HG03139 (cell line): ENCODE measurements around the gene GTPBP3.

Experiments
- ATAC-seq: cut with Tn5 transposase; IDR thresholded peaks from one replicate; pipeline ENCODE4 v1.9.1; 2021; ENCODE audit not compliant: unreplicated experiment

The GTPBP3 gene

DNA sequence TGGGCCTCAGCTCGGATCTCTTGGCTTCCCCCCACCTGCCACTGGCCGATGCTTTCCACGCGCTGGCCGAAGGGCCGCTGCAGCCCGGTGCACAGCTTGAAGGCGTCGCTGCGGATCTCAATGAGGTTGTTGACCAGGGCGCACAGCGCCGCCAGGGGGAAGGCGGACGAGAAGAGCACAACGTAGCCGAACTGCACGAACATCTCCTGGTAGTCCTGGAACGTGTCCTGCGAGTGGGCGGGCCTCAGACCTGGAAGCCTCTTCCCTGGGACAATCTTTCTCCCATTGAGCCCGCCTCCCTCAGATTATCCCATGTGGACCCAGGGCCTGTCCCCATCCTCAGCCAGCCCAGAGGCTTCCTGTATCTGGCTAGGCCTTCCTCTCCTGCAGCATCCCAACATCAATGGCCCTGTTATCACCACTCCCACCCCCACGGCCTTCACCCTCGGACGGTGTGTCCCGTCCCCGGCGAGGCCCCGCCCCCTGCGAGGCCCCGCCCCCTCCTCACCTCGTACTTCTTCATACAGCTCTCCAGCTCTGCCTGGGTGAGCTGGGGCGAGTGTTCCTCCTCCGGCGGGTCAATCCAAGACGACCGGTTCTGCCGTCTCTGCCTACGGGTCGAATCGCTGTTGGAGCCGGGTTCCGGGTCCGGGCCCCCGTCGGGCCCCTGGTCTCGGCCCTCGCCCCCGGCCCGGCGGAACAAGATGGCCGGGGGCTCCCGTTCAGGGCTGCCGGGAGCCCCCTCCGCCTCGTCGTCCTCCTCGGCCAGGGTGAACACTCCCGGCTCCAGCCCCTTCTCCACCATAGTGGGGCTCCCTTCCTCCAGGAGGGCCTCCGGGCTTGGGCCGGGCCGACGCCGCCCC, 9.5 kb upstream of the GTPBP3 start:
- ATAC-seq = no peak

DNA sequence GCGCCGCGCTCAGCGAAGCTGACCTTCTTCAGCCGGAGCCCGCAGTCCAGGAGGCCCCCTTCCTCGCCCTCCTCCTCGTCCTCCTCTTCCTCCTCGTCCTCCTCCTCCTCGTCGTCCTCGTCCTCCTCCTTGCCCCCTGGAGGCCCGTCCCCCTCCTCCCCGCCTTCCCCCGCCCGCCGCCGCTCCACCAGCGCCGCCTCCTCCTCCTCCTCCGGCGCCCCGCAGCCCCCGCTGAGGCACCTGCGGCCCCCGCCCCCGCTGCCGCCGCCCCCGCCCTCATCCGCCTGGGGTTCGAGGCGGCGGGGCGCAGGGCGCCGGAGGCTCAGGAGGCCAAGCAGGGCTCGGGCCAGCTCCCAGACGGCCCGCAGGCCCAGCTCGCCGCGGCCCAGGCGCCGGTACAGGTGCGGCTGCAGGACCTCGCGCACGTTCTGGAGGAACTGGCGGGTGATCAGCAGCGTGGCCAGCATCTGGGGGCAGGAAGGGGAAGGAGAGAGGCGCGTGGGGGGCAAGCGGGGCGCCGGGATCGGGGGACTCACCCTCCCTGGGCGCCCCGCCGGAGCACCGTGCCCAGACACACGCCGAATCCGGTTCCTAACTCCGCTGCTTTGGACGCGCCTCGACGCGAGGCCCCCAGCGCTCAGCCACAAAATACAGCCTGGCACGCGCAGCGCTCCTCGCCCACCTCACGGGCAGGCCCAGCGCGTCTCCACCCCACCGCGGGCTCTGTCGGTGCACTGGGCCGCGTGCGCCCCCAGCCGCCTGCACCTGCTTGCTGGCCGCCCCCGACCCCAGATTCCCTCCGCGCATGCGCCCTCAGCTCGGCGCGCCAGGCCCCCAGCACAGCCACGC, 8.6 kb upstream of the GTPBP3 start:
- ATAC-seq = no peak

DNA sequence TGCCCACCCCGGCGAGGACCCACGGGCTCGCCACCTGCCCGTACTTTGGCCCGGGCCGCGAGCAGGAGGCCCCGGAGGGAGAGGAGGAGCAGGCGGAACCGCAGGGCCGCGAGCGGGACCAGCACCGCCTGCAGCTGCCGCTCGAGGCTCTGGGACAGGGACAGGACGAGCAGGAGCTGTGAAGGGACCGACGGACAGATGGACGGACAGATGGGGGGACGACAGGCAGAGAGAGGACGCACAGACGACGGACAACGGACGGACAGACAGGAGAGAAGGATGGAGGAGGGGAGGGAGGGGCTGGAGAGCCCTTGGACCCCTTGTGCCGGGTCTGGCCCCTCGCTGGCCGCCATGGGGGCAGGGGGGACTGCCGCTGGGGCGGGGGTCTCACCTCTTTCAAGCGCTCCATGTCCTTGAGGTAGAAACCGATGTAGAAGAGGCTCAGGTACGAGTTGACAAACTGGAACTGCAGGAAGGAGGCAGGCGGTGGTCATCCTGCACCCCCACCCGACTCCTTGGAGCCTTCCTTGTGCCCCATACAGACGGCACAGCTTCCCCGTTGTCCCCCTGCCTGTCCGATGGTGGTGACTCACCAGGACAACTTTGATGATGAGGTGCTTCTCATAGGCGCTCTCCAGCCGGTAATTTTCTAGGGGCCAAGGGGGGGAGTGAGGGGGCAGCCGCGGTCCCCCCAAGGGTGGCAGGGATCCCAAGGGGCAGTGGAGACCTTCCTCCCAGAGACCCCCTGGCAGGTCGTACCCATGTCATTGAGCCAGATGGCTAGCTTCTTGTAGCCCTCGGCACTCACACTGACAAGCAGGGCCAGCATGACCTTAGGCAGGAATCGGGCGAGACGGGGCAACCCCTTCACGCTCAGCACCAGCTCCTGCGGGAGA, 7.7 kb upstream of the GTPBP3 start:
- ATAC-seq = no peak

DNA sequence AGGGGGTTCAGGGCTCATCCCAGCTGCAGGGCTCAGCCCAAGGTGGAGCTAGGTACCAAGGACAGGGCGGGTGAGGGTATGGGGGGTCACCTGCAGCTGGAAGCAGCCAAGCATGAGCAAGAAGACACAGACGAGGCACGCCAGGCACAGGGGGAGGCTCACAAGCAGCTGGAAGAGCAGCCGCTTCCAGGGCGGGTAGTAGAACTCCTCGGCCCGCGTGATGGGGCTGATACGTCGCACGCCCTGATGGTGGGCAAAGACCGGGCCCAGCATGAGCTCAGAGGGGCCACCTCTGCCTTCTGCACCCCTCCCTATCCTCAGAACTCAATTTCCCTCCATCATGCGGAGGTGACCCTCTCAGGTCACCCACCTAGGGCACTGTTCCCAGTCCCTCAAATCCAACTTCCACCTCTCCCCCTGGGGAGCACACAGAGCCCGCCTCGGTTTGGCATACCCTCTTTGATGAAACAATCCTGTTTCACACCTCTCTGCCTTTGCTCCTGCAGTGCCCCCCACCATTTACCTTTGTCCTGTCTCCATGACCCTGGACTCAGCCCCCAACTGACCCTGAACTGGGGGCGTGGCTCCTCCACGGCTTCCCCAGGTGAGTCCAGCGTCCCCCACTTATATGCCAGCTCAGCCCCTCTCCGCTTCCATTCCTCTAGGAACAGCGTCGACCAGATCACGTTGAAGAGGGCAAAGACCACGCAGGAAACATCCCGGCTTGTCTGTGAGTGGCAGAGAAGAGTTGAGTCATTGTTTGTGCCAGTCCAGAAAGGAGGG, 6.9 kb upstream of the GTPBP3 start:
- no peak for ATAC-seq

DNA sequence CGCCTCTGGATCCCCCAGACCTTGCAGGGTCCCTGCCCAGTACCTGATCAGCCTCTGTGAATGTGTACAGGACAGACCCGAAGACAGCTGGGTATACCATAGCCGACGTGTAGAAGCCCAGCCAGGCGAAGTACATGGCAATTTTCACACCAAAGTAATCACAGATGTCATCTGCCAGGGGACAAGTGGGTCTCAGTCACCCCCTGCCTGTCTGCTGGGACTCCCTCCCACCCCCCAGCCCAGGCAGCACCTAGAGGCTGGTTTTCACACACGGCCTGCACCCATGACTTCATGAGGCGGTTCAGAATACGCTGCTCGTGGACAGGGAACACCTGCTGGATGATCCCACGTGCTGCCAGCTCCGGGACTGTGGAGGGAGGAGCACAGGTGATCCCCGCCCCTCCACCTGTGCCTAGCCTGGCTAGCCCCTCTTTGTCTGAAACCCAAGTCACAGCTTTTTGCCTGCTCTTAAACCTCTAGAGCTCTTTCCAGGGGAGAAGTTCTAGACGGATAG, 6.3 kb upstream of the GTPBP3 start:
- ATAC-seq = no peak

DNA sequence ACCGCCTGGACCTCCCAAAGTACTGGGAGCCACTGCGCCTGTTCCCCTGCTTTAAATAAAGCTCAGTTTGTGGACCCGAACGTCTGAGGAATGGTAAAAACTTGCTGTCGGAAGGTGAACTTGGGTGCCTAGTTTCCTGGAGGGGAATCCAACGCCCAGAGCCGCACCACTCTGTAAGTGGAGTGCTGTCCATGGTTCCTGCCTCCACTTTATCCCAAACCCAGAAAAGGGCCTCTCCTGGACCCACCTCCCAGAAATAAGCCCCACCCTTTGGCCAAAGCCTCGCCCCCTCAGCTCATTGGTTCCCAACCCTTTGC, 5.0 kb upstream of the GTPBP3 start:
- ATAC-seq = no peak

DNA sequence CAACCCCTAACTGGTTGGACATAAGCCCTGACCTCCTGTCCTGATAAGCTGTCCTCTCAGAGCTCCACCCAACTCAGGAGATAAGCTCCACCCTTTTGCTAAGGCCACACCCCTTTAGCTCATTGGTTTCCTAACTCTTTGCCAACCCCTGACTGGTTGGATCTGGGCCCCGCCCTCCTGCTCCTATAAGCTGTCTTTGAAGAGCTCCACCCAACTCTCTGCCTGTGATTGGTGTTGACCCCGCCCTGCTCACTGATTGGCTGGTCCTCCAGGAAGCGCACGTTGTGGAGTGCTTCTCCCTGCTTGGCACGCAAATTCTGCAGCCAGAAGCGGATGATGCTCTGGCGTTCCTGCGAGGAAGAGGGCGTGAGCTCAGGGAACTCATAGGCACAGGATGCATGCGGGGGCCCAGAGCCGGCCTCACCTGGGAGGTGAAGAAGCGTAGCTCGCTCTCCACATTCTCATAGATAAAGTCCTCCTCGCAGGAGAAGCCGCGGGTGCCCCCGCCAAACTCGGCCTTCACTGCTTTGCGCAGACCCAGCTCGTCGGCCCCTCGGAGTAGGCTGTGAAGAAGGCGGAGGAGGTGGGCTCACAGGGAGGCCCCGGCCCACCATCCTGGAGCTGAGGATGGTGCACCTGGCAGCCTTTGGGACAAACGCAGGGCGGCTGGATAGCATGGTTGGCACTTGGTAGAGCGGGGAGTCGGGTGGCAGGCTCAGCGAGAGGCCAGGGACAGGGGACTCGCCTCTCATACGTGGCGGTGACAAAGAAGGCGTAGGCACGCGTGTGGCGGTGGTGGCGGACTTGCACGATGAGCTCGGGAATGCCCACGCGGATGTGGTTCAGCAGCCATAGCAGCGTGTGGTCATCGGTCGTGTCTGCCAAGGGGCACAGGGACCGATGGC, 4.4 kb upstream of the GTPBP3 start:
- ATAC-seq = no peak

DNA sequence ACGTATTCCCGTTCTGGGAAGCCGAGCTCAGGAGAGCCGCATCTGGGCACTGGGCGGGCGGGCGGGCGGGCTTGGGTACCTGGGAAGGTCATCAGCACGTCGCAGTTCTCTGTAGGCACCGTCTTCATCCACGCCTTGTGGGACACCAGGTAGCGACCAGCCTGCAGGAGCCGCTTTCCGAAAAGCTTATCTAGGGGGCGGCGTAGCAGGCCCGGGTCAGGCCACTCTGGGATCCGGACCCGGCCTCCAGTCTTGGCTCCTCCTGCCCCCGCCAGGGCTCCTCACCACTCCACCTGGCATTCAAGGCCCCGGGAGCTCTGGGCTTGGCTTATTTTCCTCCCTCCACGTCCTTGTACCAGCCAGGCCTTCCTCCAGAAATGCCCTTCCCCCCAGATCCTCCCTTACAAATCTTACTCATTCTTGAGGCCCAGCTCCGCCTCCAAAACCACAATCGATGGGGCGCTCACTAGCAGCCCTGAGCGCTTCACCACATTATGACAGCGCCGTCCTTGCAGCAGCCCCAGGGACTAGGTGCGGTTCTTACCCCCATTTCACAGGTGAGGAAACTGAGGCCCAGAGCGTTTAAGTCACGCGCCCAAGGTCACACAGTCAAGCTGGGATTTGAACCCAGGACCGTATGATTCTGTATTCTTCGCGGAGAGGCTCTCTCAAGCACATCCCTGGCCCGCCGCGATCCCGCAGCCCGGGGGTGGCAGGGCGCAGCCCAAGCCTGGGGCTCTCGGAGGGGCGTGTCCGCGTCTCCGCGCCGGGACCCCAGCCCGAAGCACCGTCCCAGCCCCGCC, 3.5 kb upstream of the GTPBP3 start:
- no peak for ATAC-seq

DNA sequence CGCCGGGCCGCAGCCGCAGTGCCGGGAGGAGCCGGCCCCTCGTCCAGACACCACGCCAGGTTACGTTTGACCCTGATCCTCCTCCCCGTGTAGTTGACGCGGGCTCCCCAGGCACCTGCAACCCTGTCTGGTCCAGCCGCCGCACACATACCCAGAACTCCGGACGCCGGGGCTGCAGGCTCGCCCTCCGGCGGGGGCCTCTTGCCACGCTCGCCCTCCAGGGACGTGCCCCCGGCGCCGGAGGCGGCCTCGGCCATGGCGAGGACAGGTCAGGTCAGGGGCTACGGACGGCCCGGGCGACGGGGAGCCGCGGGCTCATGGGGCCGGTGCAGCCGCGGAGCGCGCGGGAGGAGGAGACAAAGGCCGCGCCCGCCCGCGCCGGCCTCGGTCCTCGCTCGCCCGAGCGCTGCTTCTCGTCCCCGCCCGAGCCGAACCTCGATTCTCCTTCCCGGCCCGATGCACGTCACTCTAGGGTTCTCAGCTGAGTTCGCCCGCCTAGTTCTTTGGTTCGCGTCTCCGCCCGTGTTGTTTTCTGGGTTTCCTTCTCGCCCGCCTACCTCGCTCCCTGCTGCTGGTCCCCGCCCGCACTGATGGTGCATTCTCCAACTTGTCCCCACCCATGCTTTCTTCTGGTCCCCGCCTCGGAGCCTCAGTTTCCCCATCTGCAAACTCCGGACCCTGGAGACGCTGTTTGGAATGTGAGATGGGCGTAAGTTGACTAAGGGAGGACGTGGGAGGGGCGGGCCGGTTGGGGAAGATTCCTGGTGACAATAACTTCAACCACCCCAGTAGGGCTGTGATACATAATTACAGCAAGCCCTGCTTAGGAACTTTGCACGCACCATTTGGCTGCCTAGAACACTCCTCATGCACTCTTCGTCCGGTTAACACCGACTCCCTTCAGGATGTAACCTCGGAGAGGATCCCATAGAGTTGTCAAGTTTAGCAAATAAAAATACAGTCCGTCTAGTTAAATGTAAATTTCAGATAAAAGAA, 2.6 kb upstream of the GTPBP3 start, which contains the start of gene ANO8:
Gene ANO8, minus strand, starts transcription at position 442 of the 996 bp plus-strand sequence. Its CDS starts 185 bp downstream, at position 257.
- no peak for ATAC-seq

DNA sequence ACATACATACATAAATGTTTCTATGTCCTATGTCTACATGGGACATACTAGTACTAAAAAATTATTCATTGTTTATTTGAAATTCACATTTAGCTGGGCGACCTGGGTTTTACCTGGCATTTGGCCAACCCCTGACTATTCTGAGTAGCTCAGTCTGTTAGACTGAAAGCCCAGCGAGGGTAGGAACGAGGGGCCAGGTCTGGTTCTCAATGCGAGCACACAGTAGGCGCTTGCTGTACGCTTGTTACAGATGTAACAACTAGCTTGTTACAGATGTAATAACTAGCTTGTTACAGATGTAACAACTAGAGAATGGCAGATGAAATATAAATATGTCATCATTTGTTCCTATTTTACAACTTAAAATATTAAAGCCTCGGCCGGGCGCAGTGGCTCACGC, 1.8 kb upstream of the GTPBP3 start:
- ATAC-seq = no peak

DNA sequence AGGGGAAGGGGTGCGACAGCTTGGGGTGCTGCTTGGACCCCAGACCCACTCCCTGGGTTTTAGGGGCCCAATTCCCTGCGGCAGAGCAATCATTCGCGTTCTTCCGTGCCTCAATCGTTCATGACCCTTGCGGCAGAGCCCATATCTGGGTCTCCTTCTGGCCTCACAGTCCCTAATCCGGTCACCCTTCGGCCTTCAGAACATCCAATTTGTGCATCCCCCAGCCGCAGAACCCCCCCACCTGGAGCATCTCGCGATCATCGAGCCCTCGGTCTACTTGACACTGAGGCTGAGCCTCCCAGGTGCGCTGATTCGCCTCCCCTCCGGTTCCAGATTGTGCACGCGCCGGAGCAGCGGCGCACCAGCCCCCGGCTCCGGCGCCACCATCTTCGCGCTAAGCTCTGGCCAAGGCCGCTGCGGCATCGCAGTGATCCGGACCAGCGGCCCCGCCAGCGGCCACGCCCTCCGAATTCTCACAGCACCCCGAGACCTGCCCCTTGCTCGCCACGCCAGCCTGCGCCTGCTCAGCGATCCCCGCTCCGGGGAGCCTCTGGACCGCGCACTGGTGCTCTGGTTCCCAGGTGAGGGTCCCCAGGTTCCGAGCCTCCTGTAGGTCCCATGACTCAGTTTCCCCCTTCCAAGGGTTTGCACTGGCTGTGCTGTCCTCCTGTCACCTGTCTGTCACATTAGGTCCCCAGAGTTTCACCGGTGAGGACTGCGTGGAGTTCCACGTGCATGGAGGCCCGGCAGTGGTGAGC, 501 bp downstream of the GTPBP3 start:
- no peak for ATAC-seq

DNA sequence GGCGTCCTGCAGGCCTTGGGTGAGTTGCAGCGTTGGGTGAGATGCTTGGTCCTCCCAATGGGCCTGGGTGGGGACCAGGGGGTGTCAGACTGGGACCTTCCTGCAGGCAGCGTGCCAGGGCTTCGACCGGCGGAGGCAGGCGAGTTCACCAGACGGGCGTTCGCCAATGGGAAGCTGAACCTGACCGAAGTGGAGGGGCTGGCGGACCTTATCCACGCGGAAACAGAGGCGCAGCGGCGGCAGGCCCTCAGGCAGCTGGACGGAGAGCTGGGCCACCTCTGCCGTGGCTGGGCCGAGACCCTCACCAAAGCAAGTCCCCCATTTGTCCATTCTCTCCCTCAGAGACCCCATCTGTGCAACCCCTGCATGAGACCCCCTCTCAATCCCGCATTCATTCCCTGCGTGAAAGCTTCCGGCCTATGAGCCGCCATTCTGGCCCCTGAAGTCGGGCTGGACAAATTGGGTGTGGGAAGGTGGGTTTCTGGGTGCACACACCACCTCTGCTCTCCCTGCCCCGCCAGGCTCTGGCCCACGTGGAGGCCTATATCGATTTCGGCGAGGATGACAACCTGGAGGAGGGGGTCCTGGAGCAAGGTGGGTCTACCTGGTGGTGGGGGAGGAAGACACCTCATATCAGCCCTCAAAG, 1.2 kb downstream of the GTPBP3 start:
- no peak for ATAC-seq

DNA sequence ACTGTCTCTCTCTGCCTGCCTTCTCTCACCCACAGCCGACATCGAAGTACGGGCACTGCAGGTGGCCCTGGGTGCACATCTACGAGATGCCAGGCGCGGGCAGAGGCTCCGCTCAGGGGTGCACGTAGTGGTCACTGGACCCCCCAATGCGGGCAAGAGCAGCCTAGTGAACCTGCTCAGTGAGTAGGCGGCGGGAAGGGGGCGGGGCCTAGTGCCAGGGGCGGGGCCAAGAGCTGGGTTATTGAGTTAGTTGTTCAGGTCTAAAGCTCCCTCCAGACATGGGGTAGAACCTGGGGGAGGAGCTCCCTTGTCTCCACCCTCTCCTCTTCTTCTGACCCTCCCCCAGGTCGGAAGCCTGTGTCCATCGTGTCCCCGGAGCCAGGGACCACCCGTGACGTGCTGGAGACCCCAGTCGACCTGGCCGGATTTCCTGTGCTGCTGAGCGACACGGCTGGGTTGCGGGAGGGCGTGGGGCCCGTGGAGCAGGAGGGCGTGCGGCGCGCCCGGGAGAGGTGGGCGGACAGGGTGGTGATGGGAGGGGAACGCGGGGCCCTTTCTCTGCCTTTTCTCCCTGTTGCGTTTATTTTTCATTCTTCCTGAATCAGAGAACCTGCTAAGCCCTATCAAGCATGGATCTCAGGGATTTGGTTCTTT, 1.9 kb downstream of the GTPBP3 start:
- no peak for ATAC-seq

DNA sequence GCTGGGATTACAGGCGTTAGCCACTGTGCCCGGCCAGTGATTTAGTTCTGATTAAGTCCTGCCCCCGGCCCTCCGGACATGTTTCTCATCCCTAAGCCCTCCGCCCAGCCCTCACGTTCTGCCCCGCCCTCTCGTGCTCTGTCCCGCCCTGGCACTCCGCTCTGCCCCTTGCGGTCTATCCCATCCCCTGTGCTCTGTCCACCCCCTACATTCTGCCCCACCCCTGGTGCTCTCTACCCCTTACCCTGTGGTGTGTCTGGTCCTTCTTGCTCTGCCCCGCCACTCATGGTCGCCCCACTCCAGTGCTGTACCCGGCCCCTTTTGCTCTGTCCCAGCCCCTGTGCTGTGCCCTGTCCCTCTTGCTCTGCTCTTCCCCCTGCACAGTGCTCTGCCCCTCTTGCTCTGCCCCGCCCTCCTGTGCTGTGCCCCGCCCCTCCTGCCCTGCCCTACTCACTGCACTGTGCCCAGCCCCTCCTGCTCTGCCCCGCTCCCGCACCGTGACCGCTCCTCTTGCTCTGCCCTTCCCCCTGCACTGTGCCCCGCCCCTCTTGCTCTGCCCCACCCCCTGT, 3.0 kb downstream of the GTPBP3 start:
- ATAC-seq = no peak

DNA sequence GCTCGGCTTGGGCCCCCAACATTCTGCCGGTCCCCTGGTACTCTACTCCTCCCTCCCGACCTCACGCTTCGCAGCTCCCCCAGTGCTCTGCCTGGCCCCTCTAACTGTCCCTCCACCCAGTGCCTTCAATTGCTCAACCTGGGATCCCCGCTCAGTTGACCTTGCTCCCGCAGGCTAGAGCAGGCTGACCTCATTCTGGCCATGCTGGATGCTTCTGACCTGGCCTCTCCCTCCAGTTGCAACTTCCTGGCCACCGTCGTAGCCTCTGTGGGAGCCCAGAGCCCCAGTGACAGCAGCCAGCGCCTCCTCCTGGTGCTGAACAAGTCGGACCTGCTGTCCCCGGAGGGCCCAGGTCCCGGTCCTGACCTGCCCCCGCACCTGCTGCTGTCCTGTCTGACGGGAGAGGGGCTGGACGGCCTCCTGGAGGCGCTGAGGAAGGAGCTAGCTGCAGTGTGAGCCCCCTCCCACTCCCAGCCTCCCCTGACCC, 3.6 kb downstream of the GTPBP3 start:
- ATAC-seq = no peak
